Amniotic epithelial cell (primary cell): ENCODE measurements around the gene SERPINB10.
"Not testable (repeated sequence)": the region's sequence is repeated elsewhere in the genome, so short reads cannot be mapped to it uniquely, and the experiment has no call there.

ENCODE experiments used
- DNase-seq: peaks from one replicate; pipeline ENCODE4 v3.0.0-alpha.2; 2010; ENCODE audit warnings: low read depth

SERPINB10 gene

GRCh38 chr18:63892566-63892965 is 15.2 kb upstream of the SERPINB10 start:
- DNase-seq, result peak; percentile 59

GRCh38 chr18:63894106-63894772 is 13.5 kb upstream of the SERPINB10 start:
- DNase-seq, result no peak

- no peak for DNase-seq
Observed at GRCh38 chr18:63895190-63895589, 12.6 kb upstream of the SERPINB10 start.

- peak; percentile 57 for DNase-seq
Observed at GRCh38 chr18:63897072-63897471, 10.7 kb upstream of the SERPINB10 start.

- no peak for DNase-seq
Observed at GRCh38 chr18:63899206-63899605, 8.6 kb upstream of the SERPINB10 start.

- DNase-seq, result no peak
Observed at GRCh38 chr18:63903851-63904570, 3.7 kb upstream of the SERPINB10 start.

- no peak for DNase-seq
Observed at GRCh38 chr18:63904694-63905093, 3.1 kb upstream of the SERPINB10 start.

- DNase-seq, result no peak
Observed at GRCh38 chr18:63905361-63905760, 2.4 kb upstream of the SERPINB10 start.

- DNase-seq, result no peak
Observed at GRCh38 chr18:63906056-63906455, 1.7 kb upstream of the SERPINB10 start.

GRCh38 chr18:63908858-63909257 is 1.1 kb downstream of the SERPINB10 start:
- no peak for DNase-seq

GRCh38 chr18:63909870-63910269 is 2.1 kb downstream of the SERPINB10 start:
- DNase-seq, result no peak

GRCh38 chr18:63917817-63918216 is 10.1 kb downstream of the SERPINB10 start:
- peak; percentile 62 for DNase-seq

GRCh38 chr18:63922049-63922448 is 14.3 kb downstream of the SERPINB10 start:
- DNase-seq, result no peak

- peak; percentile 79 for DNase-seq
Observed at GRCh38 chr18:63924551-63924950, 16.8 kb downstream of the SERPINB10 start.

- DNase-seq, result no peak
Observed at GRCh38 chr18:63928331-63928730, 20.6 kb downstream of the SERPINB10 start.

- DNase-seq, result not testable (repeated sequence)
Observed at GRCh38 chr18:63929369-63929768, 21.6 kb downstream of the SERPINB10 start.

- no peak for DNase-seq
Observed at GRCh38 chr18:63930773-63931354, 23.1 kb downstream of the SERPINB10 start.

- DNase-seq, result peak; percentile 67
Observed at GRCh38 chr18:63936156-63936931, 28.6 kb downstream of the SERPINB10 start.

- DNase-seq, result no peak
Observed at GRCh38 chr18:63936932-63937393, 29.2 kb downstream of the SERPINB10 start.

GRCh38 chr18:63940008-63940407 is 32.2 kb downstream of the SERPINB10 start:
- no peak for DNase-seq

GRCh38 chr18:63940543-63941050 is 32.8 kb downstream of the SERPINB10 start:
- not testable (repeated sequence) for DNase-seq
